GM12873 (cell line): ENCODE data around the gene CCDC134.

Experiments used
- TF ChIP-seq, protein P1 (sequence below): IDR thresholded peaks from 2 replicates; pipeline ENCODE4 v1.5.1; 2012; ENCODE audit warnings: low read depth, mild to moderate bottlenecking, moderate library complexity, low read length, control low read depth; ENCODE audit not compliant: insufficient read depth; ENCODE audit errors: missing control alignments

The CCDC134 gene

DNA sequence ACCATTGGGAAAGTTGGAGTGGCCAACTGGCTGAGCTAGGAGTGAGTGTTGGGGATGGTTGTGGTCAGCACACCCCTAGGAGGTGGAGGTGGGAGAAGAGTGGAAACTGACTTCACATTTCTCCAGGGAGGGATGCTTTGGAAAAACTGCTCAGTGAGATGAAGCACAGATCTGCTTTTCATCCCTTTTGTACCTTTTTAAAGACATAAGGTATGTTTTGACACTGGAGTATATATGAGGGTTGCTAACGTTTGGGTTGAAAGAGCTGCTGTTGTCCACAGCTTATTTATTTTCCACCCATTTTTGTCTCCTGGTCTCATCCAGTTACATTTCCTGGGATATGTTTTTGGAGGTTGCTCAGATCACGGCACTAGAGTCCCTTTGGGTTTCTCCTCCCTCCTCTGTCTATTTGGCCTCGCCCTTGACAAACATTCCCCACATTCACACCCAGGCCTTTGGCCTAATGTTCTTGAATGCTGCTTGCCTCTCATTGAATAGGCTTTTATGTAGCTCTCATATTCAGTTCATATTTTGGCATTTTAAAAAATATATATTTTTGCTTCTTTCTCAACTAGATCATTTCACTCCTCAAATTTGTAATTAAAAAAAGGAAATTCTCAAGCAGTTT is 40.7 kb downstream of the CCDC134 start:
- TF ChIP-seq, protein P1, sequence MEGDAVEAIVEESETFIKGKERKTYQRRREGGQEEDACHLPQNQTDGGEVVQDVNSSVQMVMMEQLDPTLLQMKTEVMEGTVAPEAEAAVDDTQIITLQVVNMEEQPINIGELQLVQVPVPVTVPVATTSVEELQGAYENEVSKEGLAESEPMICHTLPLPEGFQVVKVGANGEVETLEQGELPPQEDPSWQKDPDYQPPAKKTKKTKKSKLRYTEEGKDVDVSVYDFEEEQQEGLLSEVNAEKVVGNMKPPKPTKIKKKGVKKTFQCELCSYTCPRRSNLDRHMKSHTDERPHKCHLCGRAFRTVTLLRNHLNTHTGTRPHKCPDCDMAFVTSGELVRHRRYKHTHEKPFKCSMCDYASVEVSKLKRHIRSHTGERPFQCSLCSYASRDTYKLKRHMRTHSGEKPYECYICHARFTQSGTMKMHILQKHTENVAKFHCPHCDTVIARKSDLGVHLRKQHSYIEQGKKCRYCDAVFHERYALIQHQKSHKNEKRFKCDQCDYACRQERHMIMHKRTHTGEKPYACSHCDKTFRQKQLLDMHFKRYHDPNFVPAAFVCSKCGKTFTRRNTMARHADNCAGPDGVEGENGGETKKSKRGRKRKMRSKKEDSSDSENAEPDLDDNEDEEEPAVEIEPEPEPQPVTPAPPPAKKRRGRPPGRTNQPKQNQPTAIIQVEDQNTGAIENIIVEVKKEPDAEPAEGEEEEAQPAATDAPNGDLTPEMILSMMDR = no peak

DNA sequence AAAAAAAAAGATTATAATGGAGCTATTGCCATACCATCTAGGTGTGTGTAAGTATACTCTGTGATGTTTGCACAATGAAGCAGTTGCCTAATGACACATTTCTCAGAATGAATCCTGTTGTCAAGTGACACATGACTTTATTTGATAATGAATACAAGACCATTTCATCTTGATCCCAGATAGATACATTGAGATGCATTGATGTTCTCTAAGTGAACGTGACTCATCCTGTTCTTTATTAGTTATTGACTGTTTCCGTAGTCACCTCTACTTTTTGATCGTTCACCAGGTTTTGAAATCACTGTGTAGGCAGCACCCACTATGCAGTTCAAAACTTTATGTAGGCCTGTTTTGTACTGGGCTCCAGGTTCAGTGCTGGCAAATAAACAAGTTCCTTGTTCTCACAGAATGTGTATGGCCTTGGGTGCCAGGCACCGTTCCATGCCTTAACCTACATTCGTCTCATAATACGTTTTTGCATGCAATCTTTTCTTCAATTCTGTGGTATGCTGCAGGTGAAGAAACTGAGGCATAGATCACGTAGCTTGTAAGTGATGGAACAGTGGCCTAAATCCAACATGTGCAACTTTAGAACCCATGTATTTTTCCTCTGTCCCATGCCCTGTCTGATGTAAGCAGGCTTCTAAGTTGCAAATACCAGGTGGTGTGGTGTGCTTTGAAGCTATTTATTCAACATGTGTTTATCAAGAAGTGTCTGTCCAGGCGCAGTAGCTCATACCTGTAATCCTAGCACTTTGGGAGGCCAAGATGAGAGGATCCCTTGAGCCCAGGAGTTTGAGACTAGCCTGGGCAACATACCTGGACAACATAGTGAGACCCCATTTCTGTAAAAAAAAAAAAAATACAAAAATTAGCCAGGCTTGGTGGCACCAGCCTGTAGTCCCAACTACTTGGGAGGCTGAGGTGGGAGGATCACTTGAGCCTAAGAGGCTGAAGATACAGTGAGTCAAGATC is 42.8 kb downstream of the CCDC134 start:
- TF ChIP-seq, protein P1 = no peak

DNA sequence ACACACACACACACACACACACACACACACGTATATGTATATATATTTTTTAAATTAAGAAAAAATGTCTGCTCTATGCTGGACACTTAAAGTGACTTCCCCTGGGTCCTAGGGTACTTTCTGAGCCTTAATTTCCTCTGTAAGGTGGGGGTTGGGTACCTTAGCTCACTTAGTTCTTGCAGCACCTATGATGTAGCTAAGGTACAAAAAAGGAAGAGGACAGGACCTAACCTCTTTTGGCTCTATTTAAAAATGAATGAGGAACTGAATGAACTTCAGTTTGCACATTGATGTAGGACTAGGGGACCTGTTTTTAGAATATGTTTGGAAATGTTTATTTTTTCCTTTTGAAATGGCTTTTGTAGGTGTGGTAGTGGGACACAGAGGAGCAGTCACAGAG is 43.6 kb downstream of the CCDC134 start:
- TF ChIP-seq, protein P1 = no peak

DNA sequence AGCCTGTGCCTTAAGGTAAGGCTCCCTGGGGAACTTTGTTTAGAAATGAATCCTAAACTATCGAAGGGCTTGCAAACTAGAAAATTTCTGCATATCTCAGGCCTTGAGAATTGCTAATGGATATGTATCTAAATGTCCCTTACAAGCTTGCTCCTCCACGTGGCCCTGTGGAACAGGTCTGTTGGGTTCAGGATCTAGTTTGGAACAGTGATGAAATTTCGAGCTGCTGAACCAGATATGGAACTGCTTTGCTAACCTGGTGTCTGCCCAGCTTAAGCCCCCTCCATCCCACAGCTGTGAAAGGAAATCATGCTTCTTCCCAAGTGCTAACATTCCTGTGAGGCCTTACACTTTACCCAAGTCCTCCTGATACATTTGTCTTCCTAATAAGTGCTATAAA is 44.0 kb downstream of the CCDC134 start:
- TF ChIP-seq, protein P1 = no peak

- TF ChIP-seq, protein P1 = no peak
Observed at GRCh38 chr22:41845380-41846267, 45.1 kb downstream of the CCDC134 start.

- TF ChIP-seq, protein P1 = no peak
Observed at GRCh38 chr22:41846268-41846987, 45.9 kb downstream of the CCDC134 start.
